ENCODE results near the gene B3GNT9. TPM values are rescaled to one million over a fixed set of nuclear protein-coding genes. Genes with fewer than 3 reads are reported as not detected.
A peak's percentile ranks its signal among the peaks of the same experiment; 100 is the strongest.

The B3GNT9 gene
- total and polyA plus RNA-seq, 7 donors, result 0.46 to 18.8 (median 8.7) TPM

DNA sequence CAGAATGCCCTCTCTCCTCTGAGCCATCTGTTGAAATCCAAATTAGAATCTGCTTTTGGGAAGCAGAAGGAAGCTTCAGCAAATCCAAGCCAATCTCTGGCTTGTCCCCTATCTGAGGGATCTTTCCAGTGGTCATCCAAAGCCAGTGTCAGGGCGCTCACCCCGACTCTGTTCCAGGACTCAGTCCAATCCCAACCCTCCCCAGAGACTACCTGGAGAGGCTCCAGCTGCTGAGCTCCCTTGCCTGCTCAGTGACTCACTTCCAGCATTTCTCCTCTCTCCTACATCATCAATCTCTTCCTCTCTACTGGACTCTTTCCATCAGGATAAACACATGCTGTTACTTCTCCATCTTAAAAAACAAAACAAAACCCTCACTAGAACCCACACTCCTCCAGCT lies 30.5 kb upstream of the B3GNT9 start:
- 68 to 91% methylated on average over 2 of the region's 2 CpGs for WGBS, 2 donors
- H3K27ac ChIP-seq, result peak overlapping the region; percentile 36 to 66 (median 54)
- TF ChIP-seq POLR2AphosphoS5 (IDR thresholded peaks at IDR 0.05) (peak in 1 of 4 donors; percentile 34), POLR2A (IDR thresholded peaks at IDR 0.05) (no peak)
- no peaks in the 10 kb centered on the region for H3K27me3 ChIP-seq
- no peak overlapping the region for H3K4me3 ChIP-seq
- H3K36me3 ChIP-seq, result no peaks in the 10 kb centered on the region
- intact Hi-C loops (cut with DNase I), result no loop called here
- peak; percentile 86 for DNase-seq
- peaks cover 0 to 55% (median 47%) of the 10 kb centered on the region in 4 donors for H3K4me1 ChIP-seq
- no peaks in the 10 kb centered on the region for H3K9me3 ChIP-seq

- WGBS, 2 donors, result 90 to 95% methylated on average over 16 of the region's 16 CpGs
- Histone ChIP-seq H3K27me3 (no peaks in the 10 kb centered on the region), H3K9me3 (no peaks in the 10 kb centered on the region), H3K27ac (no peak overlapping the region), H3K36me3 (no peaks in the 10 kb centered on the region), H3K4me3 (no peak overlapping the region), H3K4me1 (peaks cover 0 to 49% (median 39%) of the 10 kb centered on the region in 4 donors)
- no peak for DNase-seq
- TF ChIP-seq, protein P1, sequence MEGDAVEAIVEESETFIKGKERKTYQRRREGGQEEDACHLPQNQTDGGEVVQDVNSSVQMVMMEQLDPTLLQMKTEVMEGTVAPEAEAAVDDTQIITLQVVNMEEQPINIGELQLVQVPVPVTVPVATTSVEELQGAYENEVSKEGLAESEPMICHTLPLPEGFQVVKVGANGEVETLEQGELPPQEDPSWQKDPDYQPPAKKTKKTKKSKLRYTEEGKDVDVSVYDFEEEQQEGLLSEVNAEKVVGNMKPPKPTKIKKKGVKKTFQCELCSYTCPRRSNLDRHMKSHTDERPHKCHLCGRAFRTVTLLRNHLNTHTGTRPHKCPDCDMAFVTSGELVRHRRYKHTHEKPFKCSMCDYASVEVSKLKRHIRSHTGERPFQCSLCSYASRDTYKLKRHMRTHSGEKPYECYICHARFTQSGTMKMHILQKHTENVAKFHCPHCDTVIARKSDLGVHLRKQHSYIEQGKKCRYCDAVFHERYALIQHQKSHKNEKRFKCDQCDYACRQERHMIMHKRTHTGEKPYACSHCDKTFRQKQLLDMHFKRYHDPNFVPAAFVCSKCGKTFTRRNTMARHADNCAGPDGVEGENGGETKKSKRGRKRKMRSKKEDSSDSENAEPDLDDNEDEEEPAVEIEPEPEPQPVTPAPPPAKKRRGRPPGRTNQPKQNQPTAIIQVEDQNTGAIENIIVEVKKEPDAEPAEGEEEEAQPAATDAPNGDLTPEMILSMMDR (IDR thresholded peaks at IDR 0.05), result no peak
- TF ChIP-seq EP300 (IDR thresholded peaks at IDR 0.05) (no peak), POLR2A (IDR thresholded peaks at IDR 0.05) (no peak), POLR2AphosphoS5 (IDR thresholded peaks at IDR 0.05) (no peak)
- intact Hi-C loops (cut with DNase I), result no loop called here
Observed at GRCh38 chr16:67180166-67180565, 29.4 kb upstream of the B3GNT9 start.

- Histone ChIP-seq H3K27ac (no peak overlapping the region), H3K36me3 (no peaks in the 10 kb centered on the region), H3K4me1 (peaks cover 0 to 49% (median 39%) of the 10 kb centered on the region in 4 donors), H3K4me3 (no peak overlapping the region), H3K27me3 (no peaks in the 10 kb centered on the region), H3K9me3 (no peaks in the 10 kb centered on the region)
- TF ChIP-seq, protein P1 (IDR thresholded peaks at IDR 0.05), result no peak
- TF ChIP-seq POLR2AphosphoS5 (IDR thresholded peaks at IDR 0.05) (no peak), EP300 (IDR thresholded peaks at IDR 0.05) (no peak), POLR2A (IDR thresholded peaks at IDR 0.05) (no peak)
- intact Hi-C loops (cut with DNase I), result no loop called here
- no peak for DNase-seq
- WGBS, 2 donors, result 91 to 92% methylated on average over 13 of the region's 13 CpGs
Observed at GRCh38 chr16:67179421-67180080, 28.8 kb upstream of the B3GNT9 start.

GRCh38 chr16:67177743-67178699 lies 27.2 kb upstream of the B3GNT9 start:
- Histone ChIP-seq H3K27ac (peak overlapping the region; percentile 38 to 70 (median 53)), H3K9me3 (no peaks in the 10 kb centered on the region), H3K4me1 (peaks cover 0 to 56% (median 47%) of the 10 kb centered on the region in 4 donors), H3K27me3 (no peaks in the 10 kb centered on the region), H3K4me3 (peak overlapping the region; percentile 16 to 51 (median 40)), H3K36me3 (no peaks in the 10 kb centered on the region)
- WGBS, 2 donors, result 2 to 4% methylated on average over 73 of the region's 73 CpGs
- DNase-seq, result peak; percentile 83
- peak in 1 of 4 donors; percentile 63 for TF ChIP-seq POLR2AphosphoS5 (IDR thresholded peaks at IDR 0.05)
- TF ChIP-seq, protein P1 (IDR thresholded peaks at IDR 0.05), result no peak
- intact Hi-C loops (cut with DNase I), result no loop called here

DNA sequence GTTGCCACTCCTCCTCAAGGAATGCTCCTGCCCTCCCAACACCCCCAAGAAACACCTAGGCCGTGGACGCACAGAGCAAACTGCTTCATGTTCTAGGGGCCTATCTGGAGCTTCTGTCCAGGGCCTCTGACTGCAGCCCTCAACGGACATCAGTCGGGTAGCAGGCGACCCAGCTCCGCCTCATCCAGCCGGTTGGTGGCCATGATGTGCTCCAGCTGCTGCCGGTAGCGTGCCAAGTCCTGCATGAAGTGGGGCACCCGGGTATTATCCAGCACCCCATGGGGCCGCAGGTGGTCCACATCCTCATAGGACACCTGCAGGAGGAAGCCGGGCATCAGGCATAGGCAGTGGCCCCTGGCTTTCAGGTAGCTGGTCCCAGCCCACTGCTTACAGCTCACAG lies 25.9 kb upstream of the B3GNT9 start:
- H3K9me3 ChIP-seq, result no peaks in the 10 kb centered on the region
- intact Hi-C loops (cut with DNase I), result no loop called here
- no peak for DNase-seq
- H3K4me3 ChIP-seq, result no peak overlapping the region
- peaks cover 0 to 52% (median 42%) of the 10 kb centered on the region in 4 donors for H3K4me1 ChIP-seq
- TF ChIP-seq, protein P1 (IDR thresholded peaks at IDR 0.05), result no peak
- TF ChIP-seq POLR2AphosphoS5 (IDR thresholded peaks at IDR 0.05) (no peak), EP300 (IDR thresholded peaks at IDR 0.05) (no peak), POLR2A (IDR thresholded peaks at IDR 0.05) (no peak)
- H3K36me3 ChIP-seq, result no peaks in the 10 kb centered on the region
- H3K27ac ChIP-seq, result no peak overlapping the region
- 89 to 92% methylated on average over 12 of the region's 12 CpGs for WGBS, 2 donors
- H3K27me3 ChIP-seq, result no peaks in the 10 kb centered on the region
